K562 (cell line): ENCODE measurements around the gene BAG5. TPM values are rescaled to one million over a fixed set of nuclear protein-coding genes. Genes with fewer than 3 reads are reported as not detected.

Source experiments
- ATAC-seq: fragments of 200-7000 bp; cut with Tn5 transposase; 3 replicates; pipeline ENCODE4 v1.9.1; 2020; ENCODE audit warnings: moderate library complexity
- BruUV-seq: library from RNA; stranded (reverse); fragments of 400-500 nt; replicated peaks from 2 replicates; lab custom pipeline; 2021; lab: Mats Ljungman, UMichigan
- CTCF ChIA-PET: fragments of 300-600 bp; formaldehyde crosslinking; extraction: SDS; loops from one replicate; lab custom pipeline; 2021; ENCODE audit warnings: low intra/inter-chr PET ratio; lab: Yijun Ruan, JAX
- POLR2A ChIA-PET: fragments of 300-600, 350-650 bp; sonication (Branson Sonifier 250); formaldehyde crosslinking; extraction: SDS; loops from one replicate; lab custom pipeline; 2021; ENCODE audit warnings: antibody characterized with exemption, inconsistent platforms; lab: Yijun Ruan, JAX
- DNase-seq, 4 experiments: peaks; one replicate each; pipeline versions ENCODE4 v3.0.0 to v3.0.0-alpha.2; 2011 to 2018; ENCODE audit warnings: low spot score in 3 of 4, mixed read lengths in 3 of 4; ENCODE audit errors: extremely low read depth in 1 of 4
- FAIRE-seq: peaks from 2 replicates; lab custom pipeline; 2011; peaks lifted over from hg19 to GRCh38; lab: Jason Lieb, UNC
- H2AFZ ChIP-seq: 2 replicates; pipeline ENCODE4 v1.6.0; 2011; ENCODE audit warnings: low read depth, low read length, control low read depth, inconsistent platforms
- H3K27ac ChIP-seq: fragments of 200-600 bp; 3 replicates; pipeline ENCODE4 v1.8.0; 2011; ENCODE audit warnings: low read depth, mild to moderate bottlenecking, control low read depth, inconsistent platforms, low read length, moderate library complexity, mixed read lengths; ENCODE audit errors: extremely low read depth
- H3K27me3 ChIP-seq, 2 experiments: fragments of 300-600 bp in 1 of 2; 2 replicates in 1 of 2; 3 replicates in 1 of 2; pipeline versions ENCODE4 v1.6.0 to v1.8.0; 2011; ENCODE audit warnings: inconsistent platforms in 2 of 2, low read length in 2 of 2, mild to moderate bottlenecking in 1 of 2, mixed read lengths in 1 of 2, moderate library complexity in 1 of 2; ENCODE audit not compliant: control insufficient read depth in 2 of 2, insufficient read depth in 2 of 2
- H3K36me3 ChIP-seq: fragments of 300-600 bp; 3 replicates; pipeline ENCODE4 v1.8.0; 2011; ENCODE audit warnings: mild to moderate bottlenecking, low read length, inconsistent platforms; ENCODE audit not compliant: control insufficient read depth, insufficient read depth
- H3K4me1 ChIP-seq, 2 experiments: fragments of 200-600 bp in 1 of 2; replicated peaks in 1 of 2; 2 replicates in 1 of 2; 3 replicates in 1 of 2; pipeline versions ENCODE4 v1.5.1 to v1.8.0; 2011; ENCODE audit warnings: inconsistent platforms in 2 of 2, low read length in 2 of 2, mild to moderate bottlenecking in 1 of 2, mixed read lengths in 1 of 2, moderate library complexity in 1 of 2; ENCODE audit not compliant: control insufficient read depth in 2 of 2, insufficient read depth in 2 of 2
- H3K4me2 ChIP-seq: 2 replicates; pipeline ENCODE4 v1.6.1; 2011; ENCODE audit warnings: low read length, control low read depth, inconsistent platforms, mixed read lengths; ENCODE audit not compliant: insufficient read depth
- H3K4me3 ChIP-seq: fragments of 200-600 bp; sonication (generic), shearing (Covaris generic); 2 replicates; pipeline ENCODE4 v1.5.1; 2016; ENCODE audit warnings: control low read depth, inconsistent platforms
- H3K79me2 ChIP-seq: fragments of 200-600 bp; 3 replicates; pipeline ENCODE4 v1.8.0; 2011; ENCODE audit warnings: low read length, inconsistent platforms; ENCODE audit not compliant: control insufficient read depth, insufficient read depth
- H3K9ac ChIP-seq, 2 experiments: 2 replicates each; pipeline versions ENCODE4 v1.6.0 to v1.6.1; 2011; ENCODE audit warnings: low read depth in 2 of 2, low read length in 2 of 2, control low read depth in 1 of 2, inconsistent platforms in 1 of 2, mild to moderate bottlenecking in 1 of 2, mixed read lengths in 1 of 2; ENCODE audit not compliant: insufficient read depth in 1 of 2
- H3K9me1 ChIP-seq: one replicate; pipeline ENCODE4 v1.6.0; 2011; ENCODE audit warnings: inconsistent platforms, mild to moderate bottlenecking, low read length, moderate library complexity; ENCODE audit not compliant: control insufficient read depth, insufficient read depth
- H3K9me3 ChIP-seq: replicated peaks from 2 replicates; pipeline ENCODE4 v1.5.1; 2011; ENCODE audit warnings: low read depth, low read length, inconsistent platforms; ENCODE audit not compliant: control insufficient read depth, insufficient read depth
- H4K20me1 ChIP-seq: replicated peaks from 2 replicates; pipeline ENCODE4 v1.6.1; 2011; ENCODE audit warnings: low read length, inconsistent platforms, mixed read lengths; ENCODE audit not compliant: control insufficient read depth, insufficient read depth
- ZBTB40 ChIP-seq, 2 experiments: fragments of 450-650 bp in 1 of 2; sonication (generic) in 1 of 2; formaldehyde crosslinking in 1 of 2; IDR thresholded peaks; 2 replicates each; pipeline versions ENCODE4 v1.7.1 to v1.9.0; 2016 to 2022; ENCODE audit warnings: inconsistent platforms in 1 of 2, mild to moderate bottlenecking in 1 of 2, missing genetic modification reagents in 1 of 2
- ZNF398 ChIP-seq: fragments of 250-450 bp; sonication (Bioruptor Pico); IDR thresholded peaks from 2 replicates; pipeline ENCODE4 v1.8.0; 2021; ENCODE audit warnings: moderate library complexity, mild to moderate bottlenecking, inconsistent platforms
- ZNF717 ChIP-seq: fragments of 250-450 bp; sonication (Bioruptor Pico); IDR thresholded peaks from 2 replicates; pipeline ENCODE4 v1.5.0; 2021
- WGBS: fragments of 100-300 bp; shearing (Covaris generic); methylation state at CpG from one replicate; pipeline ENCODE4 v1.1.6; 2016; ENCODE audit warnings: low coverage, mixed read lengths; ENCODE audit not compliant: insufficient coverage; ENCODE audit errors: missing lambda C conversion rate; 5-methylcytosine and 5-hydroxymethylcytosine counted together
- in situ Hi-C: fragments of 300-500 bp; cut with MboI; formaldehyde crosslinking; loops from 4 replicates; pipeline ENCODE4 v1.15.0; 2018; ENCODE audit warnings: inconsistent platforms, mixed read lengths
- intact Hi-C: fragments of 100-400 bp; cut with micrococcal nuclease; formaldehyde crosslinking; loops from 2 replicates; pipeline ENCODE4 v1.14.2; 2022
- polyA plus RNA-seq, 8 experiments: library from polyadenylated mRNA; depleted of rRNA in 4 of 8; stranded (reverse) in 5 of 8; unstranded in 3 of 8; fragments of >200 nt; fragmentation: Nextera tagmentation in 2 of 8; fragmentation: Illumina TruSeq in 1 of 8; extraction: Ambion mirVana in 2 of 8; extraction: Trizol in 1 of 8; gene quantifications; 2 replicates each; pipeline versions ENCODE4 v1.2.1 to v1.2.3, GENCODE V29; 2011 to 2014; ENCODE audit warnings: inconsistent platforms in 1 of 8, missing spikeins in 1 of 8
- total RNA-seq, 7 experiments: library from RNA; depleted of rRNA in 6 of 7; stranded (reverse); fragments of >200 nt in 6 of 7; fragmentation: Illumina TruSeq in 2 of 7; extraction: Trizol in 2 of 7; gene quantifications; 2 replicates each; pipeline versions ENCODE4 v1.2.1 to v1.2.3, GENCODE V29; 2011 to 2021; ENCODE audit warnings: low replicate concordance in 1 of 7

Gene BAG5
- total and polyA plus RNA-seq, 9 of the 15 experiments (the other 6 are each of a cell fraction or from before 2014, with no cell fraction given): 7.9 to 21.4 (median 13.2) TPM

GRCh38 chr14:103507751-103508150, 54.7 kb downstream of the BAG5 start:
- no peak overlapping the region for H2AFZ ChIP-seq
- TF ChIP-seq ZNF398: no peak
- no peak for TF ChIP-seq ZNF717
- no peak for TF ChIP-seq ZBTB40 (IDR thresholded peaks at IDR 0.05)
- no peak for TF ChIP-seq ZBTB40 (CRISPR knock-in tag; IDR thresholded peaks at IDR 0.05)
- BruUV-seq: no TSS peak
- no peak for ATAC-seq
- H3K4me1 ChIP-seq: peaks cover 0 to 6% of the 10 kb centered on the region in 2 experiments; a peak in 2 of 5 replicates
- in situ Hi-C loops: no loop called here
- no peaks in the 10 kb centered on the region for H3K9me1 ChIP-seq
- H3K4me2 ChIP-seq: no peak overlapping the region
- FAIRE-seq: no peak
- no peak overlapping the region for H3K9ac ChIP-seq
- H4K20me1 ChIP-seq: no peaks in the 10 kb centered on the region
- no peak overlapping the region for H3K4me3 ChIP-seq
- peaks cover 48% of the 10 kb centered on the region for H3K36me3 ChIP-seq
- H3K27ac ChIP-seq: no peak overlapping the region
- POLR2A ChIA-PET: interaction anchor here (0.7 kb wide), 1 partner anchor 32 kb away, joined by 3 read pairs; no protein-coding TSS in a partner anchor
- DNase-seq: no peak
- CTCF ChIA-PET: no interaction called here
- no peaks in the 10 kb centered on the region for H3K9me3 ChIP-seq
- no peaks in the 10 kb centered on the region for H3K27me3 ChIP-seq
- WGBS: 93% methylated on average over 3 of the region's 3 CpGs
- intact Hi-C loops: no loop called here
- H3K79me2 ChIP-seq: no peaks in the 10 kb centered on the region
